Hepatocyte (in vitro differentiated cells): ENCODE results near the gene AP1AR.

Source experiments
- EZH2 ChIP-seq: fragments of 200-600 bp; sonication (generic); IDR thresholded peaks from 2 replicates; pipeline ENCODE4 v1.6.1; 2016; ENCODE audit warnings: antibody characterized with exemption, mild to moderate bottlenecking, borderline replicate concordance
- EZH2phosphoT487 ChIP-seq: fragments of 200-600 bp; sonication (generic); IDR thresholded peaks from one replicate; pipeline ENCODE4 v1.6.1; 2018; ENCODE audit warnings: antibody characterized with exemption, mild to moderate bottlenecking, low read depth, moderate library complexity; ENCODE audit not compliant: unreplicated experiment, severe bottlenecking
- TF ChIP-seq, protein P1 (sequence below): fragments of 200-600 bp; sonication (generic); IDR thresholded peaks from 2 replicates; pipeline ENCODE4 v1.5.1; 2016; ENCODE audit warnings: antibody characterized with exemption, mild to moderate bottlenecking; ENCODE audit not compliant: poor library complexity

DNA sequence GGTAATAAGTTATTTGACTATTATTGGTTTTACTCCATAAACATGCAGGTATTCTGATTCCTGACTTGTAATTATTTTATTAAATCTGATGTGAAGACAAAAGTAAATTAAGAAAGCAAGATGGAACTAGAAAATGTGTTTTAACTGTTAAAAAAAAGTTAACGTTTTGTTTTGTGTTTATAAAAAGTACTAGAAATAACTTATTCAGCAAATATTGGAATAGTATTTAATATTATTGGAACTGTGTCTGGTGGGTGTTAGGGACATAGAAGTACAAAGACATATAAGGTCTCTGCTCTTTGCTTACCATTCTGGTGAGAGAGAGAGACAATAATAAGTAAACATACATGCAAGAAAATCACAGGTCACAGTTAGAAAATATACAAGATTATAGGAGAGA, 38.5 kb downstream of the AP1AR start:
- no peak for TF ChIP-seq EZH2
- TF ChIP-seq, protein P1, sequence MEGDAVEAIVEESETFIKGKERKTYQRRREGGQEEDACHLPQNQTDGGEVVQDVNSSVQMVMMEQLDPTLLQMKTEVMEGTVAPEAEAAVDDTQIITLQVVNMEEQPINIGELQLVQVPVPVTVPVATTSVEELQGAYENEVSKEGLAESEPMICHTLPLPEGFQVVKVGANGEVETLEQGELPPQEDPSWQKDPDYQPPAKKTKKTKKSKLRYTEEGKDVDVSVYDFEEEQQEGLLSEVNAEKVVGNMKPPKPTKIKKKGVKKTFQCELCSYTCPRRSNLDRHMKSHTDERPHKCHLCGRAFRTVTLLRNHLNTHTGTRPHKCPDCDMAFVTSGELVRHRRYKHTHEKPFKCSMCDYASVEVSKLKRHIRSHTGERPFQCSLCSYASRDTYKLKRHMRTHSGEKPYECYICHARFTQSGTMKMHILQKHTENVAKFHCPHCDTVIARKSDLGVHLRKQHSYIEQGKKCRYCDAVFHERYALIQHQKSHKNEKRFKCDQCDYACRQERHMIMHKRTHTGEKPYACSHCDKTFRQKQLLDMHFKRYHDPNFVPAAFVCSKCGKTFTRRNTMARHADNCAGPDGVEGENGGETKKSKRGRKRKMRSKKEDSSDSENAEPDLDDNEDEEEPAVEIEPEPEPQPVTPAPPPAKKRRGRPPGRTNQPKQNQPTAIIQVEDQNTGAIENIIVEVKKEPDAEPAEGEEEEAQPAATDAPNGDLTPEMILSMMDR = no peak
- no peak for TF ChIP-seq EZH2phosphoT487
